Measurements from ENCODE around the gene CHAD.
"Not testable (repeated sequence)": the region's sequence is repeated elsewhere in the genome, so short reads cannot be mapped to it uniquely, and the experiment has no call there.

CHAD gene

GRCh38 chr17:50474523-50474922, 5.8 kb upstream of the CHAD start:
- DNase-seq (ENCODE audit: low read depth) = no peak

GRCh38 chr17:50473901-50474300, 5.2 kb upstream of the CHAD start:
- no peak for DNase-seq (ENCODE audit: low read depth)

- not testable (repeated sequence) for DNase-seq (ENCODE audit: low read depth)
Observed at GRCh38 chr17:50472761-50473161, 4.1 kb upstream of the CHAD start.

- no peak for DNase-seq (ENCODE audit: low read depth)
Observed at GRCh38 chr17:50472286-50472685, 3.6 kb upstream of the CHAD start.

GRCh38 chr17:50471009-50471905, 2.6 kb upstream of the CHAD start:
- no peak for DNase-seq (ENCODE audit: low read depth)

GRCh38 chr17:50470426-50470825, 1.7 kb upstream of the CHAD start:
- DNase-seq (ENCODE audit: low read depth) = no peak

GRCh38 chr17:50469671-50470305, 1.1 kb upstream of the CHAD start:
- DNase-seq (ENCODE audit: low read depth) = no peak

GRCh38 chr17:50469208-50469605, 527 bp upstream of the CHAD start:
- DNase-seq (ENCODE audit: low read depth) = no peak

- no peak for DNase-seq (ENCODE audit: low read depth)
Observed at GRCh38 chr17:50467855-50468303, 801 bp downstream of the CHAD start.

- DNase-seq (ENCODE audit: low read depth) = no peak
Observed at GRCh38 chr17:50467114-50467854, 1.4 kb downstream of the CHAD start.

GRCh38 chr17:50466371-50467113, 2.1 kb downstream of the CHAD start:
- no peak for DNase-seq (ENCODE audit: low read depth)

GRCh38 chr17:50465635-50466034, 3.0 kb downstream of the CHAD start:
- no peak for DNase-seq (ENCODE audit: low read depth)

GRCh38 chr17:50465171-50465570, 3.5 kb downstream of the CHAD start:
- no peak for DNase-seq (ENCODE audit: low read depth)

GRCh38 chr17:50464736-50465135, 3.9 kb downstream of the CHAD start:
- DNase-seq (ENCODE audit: low read depth) = no peak

- no peak for DNase-seq (ENCODE audit: low read depth)
Observed at GRCh38 chr17:50464121-50464520, 4.6 kb downstream of the CHAD start.

GRCh38 chr17:50462446-50462845, 6.2 kb downstream of the CHAD start:
- no peak for DNase-seq (ENCODE audit: low read depth)

- DNase-seq (ENCODE audit: low read depth) = no peak
Observed at GRCh38 chr17:50461550-50462132, 7.0 kb downstream of the CHAD start.

- DNase-seq (ENCODE audit: low read depth) = no peak
Observed at GRCh38 chr17:50460831-50461526, 7.7 kb downstream of the CHAD start.

GRCh38 chr17:50459756-50460155, 8.9 kb downstream of the CHAD start:
- DNase-seq (ENCODE audit: low read depth) = no peak

- no peak for DNase-seq (ENCODE audit: low read depth)
Observed at GRCh38 chr17:50458701-50459676, 9.7 kb downstream of the CHAD start.

Data from activated T-helper 9 cell treated with anti-CD3 and anti-CD28 coated beads, Interleukin-2, amount 50 U/mL, for 16 hours (primary cell).